Activated CD4-positive, alpha-beta T cell treated with anti-CD3 and anti-CD28 coated beads, Interleukin-2, Interleukin-6, amounts not matched to agents 100 ng/mL and 50 ng/mL, durations not matched to agents 16 hours and 8 hours (primary cell): ENCODE results near the gene NTRK3.

Source experiments
- DNase-seq: peaks from one replicate; pipeline ENCODE4 v3.0.0-alpha.2; 2020

Gene NTRK3

GRCh38 chr15:88177451-88177850 is 79.1 kb downstream of the NTRK3 start:
- DNase-seq = no peak

- DNase-seq = no peak
These were observed 82.0 kb downstream of the NTRK3 start for GRCh38 chr15:88174571-88174970.

GRCh38 chr15:88166082-88166993 is 90.2 kb downstream of the NTRK3 start:
- DNase-seq = peak; percentile 11

GRCh38 chr15:88161636-88162035 is 94.9 kb downstream of the NTRK3 start:
- no peak for DNase-seq

GRCh38 chr15:88155310-88155709 is 101.2 kb downstream of the NTRK3 start:
- no peak for DNase-seq

- no peak for DNase-seq
These were observed 103.9 kb downstream of the NTRK3 start for GRCh38 chr15:88152672-88153071.

- DNase-seq = no peak
These were observed 108.8 kb downstream of the NTRK3 start for GRCh38 chr15:88147760-88148159.

- no peak for DNase-seq
These were observed 111.5 kb downstream of the NTRK3 start for GRCh38 chr15:88144921-88145653.

- DNase-seq = no peak
These were observed 114.4 kb downstream of the NTRK3 start for GRCh38 chr15:88142121-88142520.

GRCh38 chr15:88141269-88141889 is 115.2 kb downstream of the NTRK3 start:
- DNase-seq = no peak

- DNase-seq = no peak
These were observed 116.1 kb downstream of the NTRK3 start for GRCh38 chr15:88140398-88140797.

- DNase-seq = no peak
These were observed 116.6 kb downstream of the NTRK3 start for GRCh38 chr15:88139936-88140335.

GRCh38 chr15:88133795-88134194 is 122.7 kb downstream of the NTRK3 start:
- no peak for DNase-seq

- DNase-seq = no peak
These were observed 124.0 kb downstream of the NTRK3 start for GRCh38 chr15:88132499-88132898.

- no peak for DNase-seq
These were observed 124.6 kb downstream of the NTRK3 start for GRCh38 chr15:88131937-88132336.

GRCh38 chr15:88127432-88127790 is 129.1 kb downstream of the NTRK3 start:
- no peak for DNase-seq

GRCh38 chr15:88126695-88127431 is 129.7 kb downstream of the NTRK3 start:
- DNase-seq = peak; percentile 54

- no peak for DNase-seq
These were observed 131.0 kb downstream of the NTRK3 start for GRCh38 chr15:88125576-88125975.

GRCh38 chr15:88124199-88124598 is 132.3 kb downstream of the NTRK3 start:
- no peak for DNase-seq

- DNase-seq = no peak
These were observed 134.5 kb downstream of the NTRK3 start for GRCh38 chr15:88121968-88122530.

GRCh38 chr15:88120026-88120425 is 136.5 kb downstream of the NTRK3 start:
- no peak for DNase-seq

GRCh38 chr15:88118741-88119140 is 137.8 kb downstream of the NTRK3 start:
- DNase-seq = no peak

GRCh38 chr15:88118035-88118434 is 138.5 kb downstream of the NTRK3 start:
- DNase-seq = no peak
